Activated gamma-delta T cell treated with Interleukin-2 at 50 U/mL for 16 hours (primary cell): ENCODE results near the gene DUSP28.
A peak's percentile ranks its signal among the peaks of the same experiment; 100 is the strongest.

Experiments used
- DNase-seq: peaks from one replicate; pipeline ENCODE4 v3.0.0-alpha.2; 2020

The DUSP28 gene

DNA sequence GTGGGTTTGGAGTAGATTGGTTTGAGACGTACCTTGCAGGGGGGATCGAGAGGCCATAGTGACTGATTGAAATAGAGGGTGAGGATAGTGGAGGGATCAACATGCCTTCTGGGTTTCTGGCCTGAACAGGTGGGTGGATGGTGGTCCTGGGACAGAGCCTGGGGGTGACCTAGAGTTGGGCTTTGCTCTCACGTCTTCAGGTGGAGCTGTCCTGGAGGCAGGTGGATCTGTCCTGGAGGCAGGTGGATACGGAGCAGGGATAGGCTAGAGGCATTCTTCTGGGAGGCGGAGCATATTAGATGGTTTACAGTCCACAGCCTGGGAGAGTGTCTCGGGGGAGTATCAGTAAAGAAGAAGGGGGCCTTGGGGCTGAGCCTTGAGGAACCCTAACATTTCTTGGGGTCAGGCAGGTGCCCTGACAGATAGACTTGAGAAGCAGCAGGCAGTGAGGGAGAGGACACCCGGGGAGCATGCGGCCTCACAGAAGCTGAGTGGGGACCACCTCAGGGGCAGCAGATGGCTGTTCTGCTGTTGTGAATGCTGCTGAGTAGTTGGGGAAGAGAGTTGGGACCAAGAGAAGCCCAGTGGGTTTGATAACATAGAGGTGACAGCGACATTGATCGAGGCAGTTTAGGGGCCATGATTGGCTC is 28.0 kb downstream of the DUSP28 start:
- no peak for DNase-seq

DNA sequence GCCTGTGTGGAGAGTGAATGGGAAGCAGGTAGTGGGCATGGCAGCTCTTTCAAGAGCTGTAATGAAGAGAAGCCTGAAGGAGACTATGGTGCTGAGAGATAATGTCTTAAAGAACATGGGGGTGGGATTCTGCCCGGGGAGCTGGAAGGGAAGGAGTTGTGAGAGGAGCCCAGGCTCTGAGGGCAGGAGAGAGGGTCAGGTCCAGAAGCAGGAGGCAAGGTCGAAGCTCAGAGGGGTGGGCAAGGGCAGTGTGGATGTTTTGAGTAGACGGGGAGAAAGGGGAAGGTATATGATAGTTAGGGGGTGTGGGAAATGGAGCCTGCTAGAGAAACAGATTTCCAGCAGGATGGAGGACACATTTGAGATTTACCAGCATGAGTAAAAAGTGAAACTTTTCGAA is 28.5 kb downstream of the DUSP28 start:
- no peak for DNase-seq

DNA sequence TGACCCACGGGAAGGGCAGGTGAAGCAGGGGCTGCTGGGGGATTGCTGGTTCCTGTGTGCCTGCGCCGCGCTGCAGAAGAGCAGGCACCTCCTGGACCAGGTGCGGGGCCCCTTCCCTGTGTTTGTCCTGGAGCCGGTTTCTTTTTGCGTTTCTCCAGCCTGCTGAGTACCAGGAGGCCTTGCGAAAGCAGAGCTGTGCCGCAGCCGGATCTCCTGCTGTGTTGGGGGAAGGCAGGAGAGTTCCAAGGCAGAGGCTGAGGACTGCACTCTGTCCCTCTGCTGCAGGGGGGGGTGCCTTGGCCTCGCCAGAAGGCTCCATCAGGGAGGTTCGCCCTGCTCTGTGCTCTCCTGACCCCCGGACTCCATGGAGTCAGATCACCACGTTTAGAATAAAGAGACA is 29.2 kb downstream of the DUSP28 start:
- no peak for DNase-seq

GRCh38 chr2:240589850-240590525 is 29.8 kb downstream of the DUSP28 start:
- no peak for DNase-seq

GRCh38 chr2:240590681-240591111 is 30.5 kb downstream of the DUSP28 start:
- no peak for DNase-seq

- DNase-seq: no peak
Measured at GRCh38 chr2:240591226-240591625, 31.1 kb downstream of the DUSP28 start.

GRCh38 chr2:240591784-240592183 is 31.6 kb downstream of the DUSP28 start:
- no peak for DNase-seq

DNA sequence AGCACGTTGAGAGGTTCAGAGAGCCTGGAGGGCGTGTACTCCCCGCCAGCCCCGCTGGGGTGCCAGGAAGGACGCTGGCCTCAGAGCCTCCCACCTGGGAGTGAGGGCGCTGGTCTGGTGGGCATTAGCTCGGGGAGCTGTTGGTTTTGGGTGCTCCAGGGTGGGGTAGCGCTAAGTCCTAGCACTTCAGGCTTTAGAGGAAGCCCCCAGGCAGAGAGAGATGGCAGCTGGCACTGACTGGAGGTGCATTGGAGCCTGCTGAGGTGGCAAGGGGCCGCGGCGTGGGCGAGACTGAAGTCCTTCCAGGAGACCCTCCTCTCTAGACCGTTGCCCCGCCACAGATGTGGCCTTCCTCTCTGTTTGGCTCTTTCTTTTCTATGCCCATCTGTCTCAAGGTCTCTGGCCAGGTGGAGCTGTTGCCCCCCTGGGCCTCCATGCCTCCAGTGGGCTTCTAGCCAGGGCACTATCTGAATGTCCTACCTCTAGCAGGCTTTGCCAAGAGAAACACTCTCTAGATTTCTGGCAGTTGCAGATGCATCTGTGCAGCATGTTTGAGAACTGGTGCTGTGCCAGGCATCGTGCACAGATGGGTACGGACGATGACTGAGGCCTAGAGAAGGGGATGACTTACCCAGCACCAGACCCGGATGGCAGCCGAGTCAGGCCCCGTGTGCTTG is 33.0 kb downstream of the DUSP28 start:
- no peak for DNase-seq

DNA sequence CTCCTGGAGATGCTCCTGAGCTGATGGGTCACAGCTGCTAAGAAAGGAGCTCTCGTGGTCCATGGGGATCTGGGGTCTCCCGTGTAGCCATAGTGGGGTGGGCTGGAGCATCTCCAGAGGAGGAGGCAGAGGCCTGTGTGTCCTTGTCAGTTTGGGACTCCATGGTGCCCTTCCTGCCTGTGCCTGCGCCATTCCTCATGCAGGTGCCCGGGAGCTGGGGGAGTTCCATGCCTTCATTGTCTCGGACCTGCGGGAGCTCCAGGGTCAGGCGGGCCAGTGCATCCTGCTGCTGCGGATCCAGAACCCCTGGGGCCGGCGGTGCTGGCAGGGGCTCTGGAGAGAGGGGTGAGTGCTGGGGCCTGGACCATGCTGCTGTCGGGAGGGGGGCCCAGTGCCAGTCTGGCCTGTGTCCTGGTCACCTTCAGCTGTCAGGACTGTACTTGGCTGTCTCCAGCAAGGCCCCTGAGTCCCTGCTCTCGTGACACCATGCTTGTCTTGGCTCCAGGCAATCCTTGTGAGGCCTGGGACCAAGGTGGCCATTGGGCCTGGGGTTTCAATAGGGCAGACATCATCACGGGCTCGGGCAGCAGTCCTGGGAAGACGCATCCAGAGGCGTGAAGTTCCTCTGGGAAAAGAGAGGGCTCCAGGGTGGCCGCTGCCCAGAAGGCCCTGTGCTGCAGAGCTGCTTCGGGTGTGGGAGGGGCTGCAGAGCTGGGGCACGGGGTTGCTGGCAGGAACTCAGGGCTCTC is 33.7 kb downstream of the DUSP28 start:
- DNase-seq: no peak

- DNase-seq: no peak
Measured at GRCh38 chr2:240594511-240595380, 34.6 kb downstream of the DUSP28 start.

- no peak for DNase-seq
Measured at GRCh38 chr2:240595381-240596079, 35.4 kb downstream of the DUSP28 start.

DNA sequence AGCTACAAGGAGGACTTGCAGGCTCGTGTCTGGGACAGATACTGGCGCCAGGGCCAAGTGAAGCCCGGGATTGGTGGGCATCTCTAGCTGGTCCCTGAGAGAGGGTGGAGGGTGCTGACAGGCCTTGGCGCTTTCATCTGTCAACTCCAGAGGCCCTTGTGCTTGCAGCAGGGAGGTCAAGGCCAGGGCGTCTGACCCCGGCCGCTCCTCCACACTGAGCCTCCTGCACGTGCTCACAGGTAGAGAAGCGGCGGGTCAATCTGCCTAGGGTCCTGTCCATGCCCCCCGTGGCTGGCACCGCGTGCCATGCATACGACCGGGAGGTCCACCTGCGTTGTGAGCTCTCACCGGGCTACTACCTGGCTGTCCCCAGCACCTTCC is 35.9 kb downstream of the DUSP28 start:
- no peak for DNase-seq

- no peak for DNase-seq
Measured at GRCh38 chr2:240596491-240596931, 36.4 kb downstream of the DUSP28 start.

DNA sequence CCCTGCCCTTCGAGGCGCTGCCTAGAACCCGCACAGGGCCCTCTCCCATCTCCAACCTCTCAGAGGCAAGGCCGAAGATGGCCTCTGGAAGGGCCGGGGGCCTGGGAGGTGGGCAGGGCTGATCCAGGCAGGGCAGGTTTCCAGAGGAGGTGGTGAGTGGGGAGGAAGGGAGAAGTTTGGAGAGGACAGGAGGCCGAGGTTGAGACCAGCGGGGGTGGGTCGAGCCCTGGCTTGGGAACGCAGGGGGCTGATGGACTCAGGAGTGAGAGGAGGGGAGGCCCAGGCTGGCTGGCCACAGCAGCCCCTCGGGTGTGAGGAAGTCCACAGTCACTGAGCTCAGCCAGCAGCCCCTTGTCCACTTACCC is 36.9 kb downstream of the DUSP28 start:
- DNase-seq: no peak

DNA sequence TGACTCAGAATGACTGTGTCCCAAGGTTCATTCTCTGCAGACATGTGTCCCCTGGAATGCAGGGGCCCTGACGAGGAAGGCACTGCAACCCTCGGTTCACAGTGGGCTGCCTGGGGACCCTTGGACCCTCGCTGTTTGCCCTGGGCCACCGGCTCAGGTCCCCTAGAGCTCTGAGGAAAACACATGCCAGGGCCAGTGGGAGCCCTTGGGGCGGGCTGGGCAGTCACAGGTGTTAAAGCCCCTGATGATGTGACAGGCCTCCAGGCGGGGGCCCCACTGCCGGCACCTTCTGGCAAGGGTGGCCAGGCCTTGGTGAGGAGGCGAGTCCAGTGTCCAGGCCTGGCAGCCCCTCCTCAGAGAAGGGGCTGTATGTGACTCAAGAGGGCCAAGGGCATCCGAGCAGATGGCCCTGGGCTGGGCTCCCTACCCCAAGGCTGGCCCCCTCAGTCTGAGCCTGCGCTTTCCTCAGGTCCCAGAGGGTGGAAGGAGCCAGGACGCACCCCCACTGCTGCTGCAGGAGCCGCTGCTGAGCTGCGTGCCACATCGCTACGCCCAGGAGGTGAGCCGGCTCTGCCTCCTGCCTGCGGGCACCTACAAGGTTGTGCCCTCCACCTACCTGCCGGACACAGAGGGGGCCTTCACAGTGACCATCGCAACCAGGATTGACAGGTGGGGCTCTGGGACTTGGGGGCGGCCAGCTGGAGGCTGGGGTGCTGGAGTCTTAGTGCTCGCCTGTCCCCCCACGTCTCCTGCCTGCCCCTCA is 37.4 kb downstream of the DUSP28 start:
- DNase-seq: no peak

DNA sequence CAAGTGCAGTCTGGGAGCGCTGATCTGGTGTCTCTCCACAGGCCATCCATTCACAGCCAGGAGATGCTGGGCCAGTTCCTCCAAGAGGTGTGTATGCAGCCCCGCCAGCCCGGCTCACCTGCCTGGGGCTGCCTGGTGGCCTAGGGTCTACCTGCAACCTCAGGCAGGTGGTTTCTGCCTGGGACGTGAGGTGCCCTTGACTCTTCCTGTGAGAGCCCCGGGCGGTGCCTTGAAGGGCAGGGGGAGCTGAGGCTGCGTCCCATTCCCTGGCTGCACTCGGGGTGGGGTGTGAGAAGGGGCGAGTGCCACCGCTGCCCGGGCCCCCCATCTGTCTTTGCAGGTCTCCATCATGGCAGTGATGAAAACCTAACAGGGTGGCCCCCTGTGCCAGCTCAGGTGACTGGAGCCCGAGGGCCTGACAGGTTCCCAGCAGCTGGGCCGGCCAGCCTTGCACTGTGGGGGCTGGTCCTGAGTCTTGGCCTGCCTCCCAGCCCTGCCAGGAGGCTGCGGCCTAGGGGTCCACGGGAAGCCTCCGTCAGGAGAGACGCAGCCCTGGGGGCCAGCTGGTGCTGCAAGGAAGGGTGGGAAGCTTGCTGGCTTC is 38.3 kb downstream of the DUSP28 start:
- DNase-seq: no peak

GRCh38 chr2:240599141-240599583 is 39.0 kb downstream of the DUSP28 start:
- no peak for DNase-seq

DNA sequence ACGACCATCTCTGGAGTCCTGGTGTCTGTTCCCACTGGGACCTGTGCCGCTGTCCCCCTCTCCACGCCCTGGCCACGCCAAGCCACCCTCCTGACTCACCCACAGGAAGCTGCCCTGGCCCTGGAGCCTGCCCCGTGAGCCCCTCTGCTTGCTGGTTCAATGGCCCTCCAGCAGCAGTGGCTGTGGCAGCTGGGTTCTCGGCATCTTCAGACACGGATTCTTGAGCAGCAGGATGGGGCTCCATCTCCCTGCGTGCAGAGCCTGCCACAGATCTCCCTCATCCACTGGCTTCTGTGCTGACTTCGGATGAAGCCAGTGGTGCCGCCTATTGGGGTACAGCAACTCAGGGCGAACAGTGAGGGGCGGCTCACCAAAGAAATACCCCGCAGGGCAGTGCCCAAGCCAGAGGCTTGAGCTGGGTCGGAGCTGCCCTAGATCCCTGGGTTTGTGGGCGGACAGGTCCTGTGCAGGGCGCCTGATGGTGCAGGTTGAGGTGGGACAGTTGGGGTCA is 40.3 kb downstream of the DUSP28 start:
- DNase-seq: no peak

DNA sequence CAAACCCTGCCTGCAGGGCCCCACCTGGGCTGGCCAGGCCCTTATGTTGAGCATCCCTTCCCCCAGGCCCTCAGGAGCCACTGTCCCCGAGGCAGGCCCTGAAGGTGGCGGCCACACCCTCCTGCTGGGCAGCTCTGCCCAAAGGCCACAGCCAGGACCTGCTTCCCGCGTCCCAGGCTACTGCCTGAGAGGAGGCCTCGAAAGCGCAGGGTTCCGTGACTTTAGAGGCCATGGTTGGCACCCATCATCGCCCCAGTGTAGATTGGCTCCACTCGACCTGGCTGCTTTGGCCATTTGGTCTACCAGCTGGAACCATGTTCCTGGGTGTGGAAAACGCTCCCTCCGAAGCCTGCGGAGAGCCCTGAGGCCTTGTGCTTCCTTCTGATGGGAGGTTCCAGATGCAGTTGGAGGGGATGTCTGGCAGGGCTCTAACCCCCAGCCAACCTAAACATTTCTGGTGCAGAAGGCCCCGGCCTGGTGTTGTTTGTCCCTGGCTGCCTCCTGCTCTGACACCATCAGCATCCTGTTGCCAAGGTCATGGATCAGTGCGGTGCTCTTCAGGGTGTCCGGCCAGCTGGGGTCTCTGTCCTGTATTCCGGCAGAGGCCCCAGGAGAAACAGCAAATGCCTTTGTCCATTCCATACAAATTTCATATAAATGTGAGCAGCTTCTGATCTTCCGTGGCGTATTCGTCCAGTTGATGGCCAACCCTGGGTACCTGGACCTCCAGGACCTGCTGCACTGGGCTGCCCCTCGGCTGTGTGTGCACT is 41.1 kb downstream of the DUSP28 start:
- peak; percentile 1 for DNase-seq

DNA sequence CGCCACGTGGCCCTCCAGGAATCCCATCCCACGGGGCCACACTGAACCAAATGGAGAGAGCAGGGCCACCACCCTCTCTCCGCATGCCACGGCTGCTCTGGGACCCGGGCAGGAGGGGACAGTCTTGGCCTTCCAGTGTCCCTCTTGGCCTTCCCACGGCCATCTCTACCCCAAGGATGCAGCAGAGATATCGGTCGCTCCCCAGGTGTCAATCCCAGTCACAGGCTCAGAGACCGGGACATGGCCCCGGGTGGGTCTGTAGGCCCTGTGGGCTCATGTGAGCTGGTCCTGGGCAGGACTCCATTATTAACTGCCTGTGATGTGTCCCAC is 41.6 kb downstream of the DUSP28 start:
- peak; percentile 0 for DNase-seq
